ENCODE data around the gene SRL.
"Not testable (repeated sequence)": the region's sequence is repeated elsewhere in the genome, so short reads cannot be mapped to it uniquely, and the experiment has no call there.

- TF ChIP-seq, protein P1, sequence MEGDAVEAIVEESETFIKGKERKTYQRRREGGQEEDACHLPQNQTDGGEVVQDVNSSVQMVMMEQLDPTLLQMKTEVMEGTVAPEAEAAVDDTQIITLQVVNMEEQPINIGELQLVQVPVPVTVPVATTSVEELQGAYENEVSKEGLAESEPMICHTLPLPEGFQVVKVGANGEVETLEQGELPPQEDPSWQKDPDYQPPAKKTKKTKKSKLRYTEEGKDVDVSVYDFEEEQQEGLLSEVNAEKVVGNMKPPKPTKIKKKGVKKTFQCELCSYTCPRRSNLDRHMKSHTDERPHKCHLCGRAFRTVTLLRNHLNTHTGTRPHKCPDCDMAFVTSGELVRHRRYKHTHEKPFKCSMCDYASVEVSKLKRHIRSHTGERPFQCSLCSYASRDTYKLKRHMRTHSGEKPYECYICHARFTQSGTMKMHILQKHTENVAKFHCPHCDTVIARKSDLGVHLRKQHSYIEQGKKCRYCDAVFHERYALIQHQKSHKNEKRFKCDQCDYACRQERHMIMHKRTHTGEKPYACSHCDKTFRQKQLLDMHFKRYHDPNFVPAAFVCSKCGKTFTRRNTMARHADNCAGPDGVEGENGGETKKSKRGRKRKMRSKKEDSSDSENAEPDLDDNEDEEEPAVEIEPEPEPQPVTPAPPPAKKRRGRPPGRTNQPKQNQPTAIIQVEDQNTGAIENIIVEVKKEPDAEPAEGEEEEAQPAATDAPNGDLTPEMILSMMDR (IDR thresholded peaks at IDR 0.05): not testable (repeated sequence)
- TF ChIP-seq POLR2A (IDR thresholded peaks at IDR 0.05): not testable (repeated sequence)
Measured at GRCh38 chr16:4211445-4212210, 30.3 kb downstream of the SRL start.
